HepG2 (cell line): ENCODE results near the gene ARHGAP45. TPM values are rescaled to one million over a fixed set of nuclear protein-coding genes. Genes with fewer than 3 reads are reported as not detected.

Experiments used
- ATF4 ChIP-seq, 2 experiments: fragments of 450-650 bp in 1 of 2; sonication (generic) in 1 of 2; formaldehyde crosslinking; IDR thresholded peaks; 2 replicates each; pipeline versions ENCODE4 v1.5.0 to v1.8.0; 2020 to 2022; ENCODE audit warnings: mild to moderate bottlenecking in 1 of 2, missing genetic modification reagents in 1 of 2
- ELF4 ChIP-seq: sonication (generic); formaldehyde crosslinking; IDR thresholded peaks from 2 replicates; pipeline ENCODE4 v1.5.0; 2020; ENCODE audit warnings: missing genetic modification reagents, mild to moderate bottlenecking, moderate library complexity, borderline replicate concordance
- HHEX ChIP-seq: IDR thresholded peaks from 2 replicates; pipeline ENCODE4 v1.6.1; 2016; ENCODE audit warnings: control low read depth
- IRF1 ChIP-seq: sonication (generic); formaldehyde crosslinking; IDR thresholded peaks from 2 replicates; pipeline ENCODE4 v1.4.0; 2020; ENCODE audit warnings: low read depth, mild to moderate bottlenecking, missing genetic modification reagents
- NFYC ChIP-seq: IDR thresholded peaks from 2 replicates; pipeline ENCODE4 v1.6.1; 2016; ENCODE audit warnings: missing genetic modification reagents, missing compliant biosample characterization
- NR1H2 ChIP-seq: sonication (generic); formaldehyde crosslinking; IDR thresholded peaks from 2 replicates; pipeline ENCODE4 v1.8.1; 2022; ENCODE audit warnings: low read depth, missing genetic modification reagents, borderline replicate concordance
- PBX2 ChIP-seq: IDR thresholded peaks from 2 replicates; pipeline ENCODE4 v1.6.1; 2016; ENCODE audit warnings: control low read depth
- PHF8 ChIP-seq: sonication (generic); formaldehyde crosslinking; IDR thresholded peaks from 2 replicates; pipeline ENCODE4 v1.5.0; 2020; ENCODE audit warnings: missing genetic modification reagents
- RAD51 ChIP-seq: fragments of 450-650 bp; IDR thresholded peaks from 2 replicates; pipeline ENCODE4 v1.6.1; 2016; ENCODE audit warnings: borderline replicate concordance
- ZBTB40 ChIP-seq, 2 experiments: fragments of 450-650 bp in 1 of 2; sonication (generic) in 1 of 2; formaldehyde crosslinking in 1 of 2; IDR thresholded peaks; 2 replicates each; pipeline versions ENCODE4 v1.6.1 to v1.8.0; 2016 to 2022; ENCODE audit warnings: antibody characterized with exemption in 1 of 2, mild to moderate bottlenecking in 1 of 2, missing genetic modification reagents in 1 of 2
- ZNF460 ChIP-seq: sonication (generic); formaldehyde crosslinking; IDR thresholded peaks from 2 replicates; pipeline ENCODE4 v1.5.1; 2020; ENCODE audit warnings: missing genetic modification reagents, mild to moderate bottlenecking, borderline replicate concordance
- ZNF597 ChIP-seq: sonication (generic); formaldehyde crosslinking; IDR thresholded peaks from 2 replicates; pipeline ENCODE4 v1.5.0; 2020; ENCODE audit warnings: missing genetic modification reagents
- ZNF598 ChIP-seq: sonication (generic); formaldehyde crosslinking; IDR thresholded peaks from 2 replicates; pipeline ENCODE4 v1.5.1; 2020; ENCODE audit warnings: mild to moderate bottlenecking, missing genetic modification reagents, borderline replicate concordance
- ZNF746 ChIP-seq: sonication (generic); formaldehyde crosslinking; IDR thresholded peaks from 2 replicates; pipeline ENCODE4 v1.8.0; 2022; ENCODE audit warnings: mild to moderate bottlenecking, missing genetic modification reagents
- ZNF776 ChIP-seq: sonication (generic); formaldehyde crosslinking; IDR thresholded peaks from 2 replicates; pipeline ENCODE4 v1.4.0; 2020; ENCODE audit warnings: mild to moderate bottlenecking, missing genetic modification reagents
- polyA plus RNA-seq, 8 experiments: library from polyadenylated mRNA; depleted of rRNA in 3 of 8; stranded (reverse) in 7 of 8; unstranded in 1 of 8; fragments of >200 nt; fragmentation: Illumina TruSeq in 4 of 8; extraction: Trizol in 4 of 8; gene quantifications; 2 replicates each; pipeline versions ENCODE4 v1.2.1 to v1.2.3, GENCODE V29; 2011 to 2016; ENCODE audit warnings: low read depth in 4 of 8, missing spikeins in 1 of 8, mixed read lengths in 1 of 8; ENCODE audit not compliant: insufficient read depth in 1 of 8
- total RNA-seq, 5 experiments: library from RNA; depleted of rRNA; stranded (reverse); fragments of >200 nt; fragmentation: Illumina TruSeq; extraction: Trizol; gene quantifications; 2 replicates each; pipeline ENCODE4 v1.2.3, GENCODE V29; 2016; ENCODE audit warnings: low read depth in 1 of 5

The ARHGAP45 gene
- total and polyA plus RNA-seq, 2 of the 13 experiments (the other 11 are each of a cell fraction or from before 2014, with no cell fraction given) = 0.84 to 32.0 TPM

- TF ChIP-seq ZBTB40 (IDR thresholded peaks at IDR 0.05) = no peak; the same call in 1 of the 2 replicates
- no peak for TF ChIP-seq ZBTB40 (CRISPR knock-in tag; IDR thresholded peaks at IDR 0.05)
- TF ChIP-seq ELF4 (CRISPR knock-in tag) = no peak
- no peak for TF ChIP-seq HHEX (CRISPR knock-in tag)
- no peak; a peak in 1 of 4 replicates for TF ChIP-seq ATF4 (CRISPR knock-in tag; IDR thresholded peaks at IDR 0.05)
- TF ChIP-seq NFYC (CRISPR knock-in tag) = no peak
- TF ChIP-seq IRF1 (CRISPR knock-in tag) = no peak
- TF ChIP-seq RAD51 = peak; percentile 69
- TF ChIP-seq ZNF460 (CRISPR knock-in tag) = no peak
- TF ChIP-seq PHF8 (CRISPR knock-in tag) = no peak
- peak; percentile 96 for TF ChIP-seq ZNF746 (CRISPR knock-in tag)
- no peak for TF ChIP-seq ZNF598 (CRISPR knock-in tag)
- TF ChIP-seq NR1H2 (CRISPR knock-in tag) = no peak
- no peak for TF ChIP-seq ZNF597
- TF ChIP-seq ZNF776 (CRISPR knock-in tag) = no peak; the same call in 1 of the 2 replicates
- no peak for TF ChIP-seq PBX2 (CRISPR knock-in tag)
Observed at GRCh38 chr19:1098177-1099051, 31.4 kb downstream of the ARHGAP45 start (continued).
